RWPE2 (cell line): ENCODE measurements around the gene GNAT1.

ENCODE experiments used
- ATAC-seq: fragments of 200-7000 bp; cut with Tn5 transposase; 3 replicates; pipeline ENCODE4 v1.9.1; 2021; ENCODE audit warnings: low read depth
- DNase-seq: peaks from one replicate; pipeline ENCODE4 v3.0.0-alpha.2; 2020; ENCODE audit warnings: low spot score
- H3K27ac ChIP-seq: fragments of 450-650 bp; 2 replicates; pipeline ENCODE4 v1.5.1; 2017; ENCODE audit warnings: mild to moderate bottlenecking; ENCODE audit not compliant: poor library complexity, severe bottlenecking
- H3K27me3 ChIP-seq: fragments of 250-450 bp; sonication (Bioruptor Pico); 2 replicates; pipeline ENCODE4 v1.5.1; 2021; ENCODE audit warnings: mild to moderate bottlenecking, moderate library complexity; ENCODE audit not compliant: insufficient read depth, poor library complexity, severe bottlenecking
- H3K36me3 ChIP-seq: fragments of 250-450 bp; sonication (Bioruptor Pico); 2 replicates; pipeline ENCODE4 v1.5.1; 2020; ENCODE audit warnings: low read depth, mild to moderate bottlenecking, moderate library complexity
- H3K4me1 ChIP-seq: fragments of 250-450 bp; sonication (Bioruptor Pico); 2 replicates; pipeline ENCODE4 v1.5.1; 2021; ENCODE audit warnings: mild to moderate bottlenecking, moderate library complexity; ENCODE audit not compliant: insufficient read depth, poor library complexity, severe bottlenecking
- H3K4me3 ChIP-seq: fragments of 250-450 bp; sonication (Bioruptor Pico); 2 replicates; pipeline ENCODE4 v1.5.1; 2021; ENCODE audit warnings: mild to moderate bottlenecking, moderate library complexity; ENCODE audit not compliant: severe bottlenecking
- H3K9me3 ChIP-seq: fragments of 250-450 bp; sonication (Bioruptor Pico); 2 replicates; pipeline ENCODE4 v1.5.1; 2021; ENCODE audit warnings: mild to moderate bottlenecking, moderate library complexity; ENCODE audit not compliant: severe bottlenecking
- TF ChIP-seq, protein P1 (sequence below): fragments of 450-650 bp; IDR thresholded peaks from one replicate; pipeline ENCODE4 v1.5.1; 2017; ENCODE audit warnings: mild to moderate bottlenecking, moderate library complexity; ENCODE audit not compliant: poor library complexity, severe bottlenecking

The GNAT1 gene

DNA sequence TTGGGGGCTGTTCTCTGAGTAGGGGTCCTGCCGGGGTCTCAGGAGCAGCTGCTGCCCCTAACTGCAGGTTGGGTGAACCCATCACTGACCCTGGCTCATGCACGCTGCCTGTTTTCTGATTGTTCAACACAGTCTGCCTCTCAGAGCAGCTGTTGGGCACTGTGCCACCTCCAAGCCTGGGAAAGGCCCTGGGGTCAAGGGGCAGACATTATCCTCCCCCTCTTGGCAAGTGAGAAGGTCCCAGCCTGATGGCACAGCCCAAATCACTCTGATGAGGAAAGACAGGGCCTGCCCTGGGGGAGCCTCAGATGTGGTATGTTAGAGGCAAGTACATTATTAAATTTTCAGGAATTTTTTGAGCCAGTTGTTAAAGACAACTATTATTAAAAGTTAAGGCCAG lies 14.1 kb upstream of the GNAT1 start:
- TF ChIP-seq, protein P1, sequence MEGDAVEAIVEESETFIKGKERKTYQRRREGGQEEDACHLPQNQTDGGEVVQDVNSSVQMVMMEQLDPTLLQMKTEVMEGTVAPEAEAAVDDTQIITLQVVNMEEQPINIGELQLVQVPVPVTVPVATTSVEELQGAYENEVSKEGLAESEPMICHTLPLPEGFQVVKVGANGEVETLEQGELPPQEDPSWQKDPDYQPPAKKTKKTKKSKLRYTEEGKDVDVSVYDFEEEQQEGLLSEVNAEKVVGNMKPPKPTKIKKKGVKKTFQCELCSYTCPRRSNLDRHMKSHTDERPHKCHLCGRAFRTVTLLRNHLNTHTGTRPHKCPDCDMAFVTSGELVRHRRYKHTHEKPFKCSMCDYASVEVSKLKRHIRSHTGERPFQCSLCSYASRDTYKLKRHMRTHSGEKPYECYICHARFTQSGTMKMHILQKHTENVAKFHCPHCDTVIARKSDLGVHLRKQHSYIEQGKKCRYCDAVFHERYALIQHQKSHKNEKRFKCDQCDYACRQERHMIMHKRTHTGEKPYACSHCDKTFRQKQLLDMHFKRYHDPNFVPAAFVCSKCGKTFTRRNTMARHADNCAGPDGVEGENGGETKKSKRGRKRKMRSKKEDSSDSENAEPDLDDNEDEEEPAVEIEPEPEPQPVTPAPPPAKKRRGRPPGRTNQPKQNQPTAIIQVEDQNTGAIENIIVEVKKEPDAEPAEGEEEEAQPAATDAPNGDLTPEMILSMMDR: no peak
- H3K4me1 ChIP-seq: no peaks in the 10 kb centered on the region
- no peaks in the 10 kb centered on the region for H3K9me3 ChIP-seq
- H3K27me3 ChIP-seq: no peaks in the 10 kb centered on the region
- peaks cover 98% of the 10 kb centered on the region for H3K36me3 ChIP-seq
- DNase-seq: no peak
- ATAC-seq: no peak
- H3K27ac ChIP-seq: no peak overlapping the region
- H3K4me3 ChIP-seq: no peak overlapping the region

DNA sequence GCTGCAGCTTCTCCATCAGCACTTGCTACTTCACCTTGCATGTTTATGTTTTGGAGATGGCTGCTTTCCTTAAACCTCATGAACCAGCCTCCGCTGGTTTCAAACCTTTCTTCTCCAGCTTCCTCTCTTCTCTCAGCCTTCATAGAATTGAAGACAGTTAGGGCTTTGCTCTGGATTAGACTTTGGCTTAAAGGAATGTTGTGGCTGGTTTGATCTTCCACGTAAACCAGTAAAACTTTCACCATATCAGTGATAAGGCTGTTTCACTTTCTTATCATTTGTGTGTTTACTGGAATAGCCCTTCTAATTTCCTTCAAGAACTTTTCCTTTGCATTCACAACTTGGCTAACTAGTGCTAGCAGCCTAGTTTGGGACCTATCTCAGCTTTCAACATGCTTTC lies 11.7 kb upstream of the GNAT1 start:
- ATAC-seq: no peak
- TF ChIP-seq, protein P1: no peak
- Histone ChIP-seq H3K36me3 (peaks cover 98% of the 10 kb centered on the region), H3K9me3 (no peaks in the 10 kb centered on the region), H3K27me3 (no peaks in the 10 kb centered on the region), H3K27ac (no peak overlapping the region), H3K4me1 (no peaks in the 10 kb centered on the region), H3K4me3 (no peak overlapping the region)
- DNase-seq: no peak

DNA sequence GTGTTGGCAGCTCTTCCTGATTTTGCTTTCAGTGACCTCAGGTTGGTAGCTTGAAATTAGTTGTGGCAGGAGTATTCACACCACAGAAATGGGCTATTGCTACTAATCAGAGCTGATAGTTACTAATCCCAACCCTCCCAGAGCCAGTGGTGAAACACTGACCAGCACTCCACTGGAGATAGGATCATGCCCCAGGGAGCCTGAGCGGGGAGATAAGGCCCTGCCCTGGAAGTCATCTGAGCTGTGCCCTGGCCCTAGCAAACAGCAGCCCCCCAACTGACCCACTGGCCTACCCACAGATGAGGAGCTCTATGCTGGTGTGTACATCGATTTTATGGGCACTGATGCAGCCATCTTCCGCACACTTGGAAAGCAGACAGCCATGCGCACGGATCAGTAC lies 9.4 kb upstream of the GNAT1 start:
- H3K27me3 ChIP-seq: no peaks in the 10 kb centered on the region
- DNase-seq (no peak), ATAC-seq (no peak)
- H3K36me3 ChIP-seq: peaks cover 98% of the 10 kb centered on the region
- TF ChIP-seq, protein P1: no peak
- no peak overlapping the region for H3K27ac ChIP-seq
- H3K4me3 ChIP-seq: no peak overlapping the region
- no peaks in the 10 kb centered on the region for H3K4me1 ChIP-seq
- no peaks in the 10 kb centered on the region for H3K9me3 ChIP-seq

DNA sequence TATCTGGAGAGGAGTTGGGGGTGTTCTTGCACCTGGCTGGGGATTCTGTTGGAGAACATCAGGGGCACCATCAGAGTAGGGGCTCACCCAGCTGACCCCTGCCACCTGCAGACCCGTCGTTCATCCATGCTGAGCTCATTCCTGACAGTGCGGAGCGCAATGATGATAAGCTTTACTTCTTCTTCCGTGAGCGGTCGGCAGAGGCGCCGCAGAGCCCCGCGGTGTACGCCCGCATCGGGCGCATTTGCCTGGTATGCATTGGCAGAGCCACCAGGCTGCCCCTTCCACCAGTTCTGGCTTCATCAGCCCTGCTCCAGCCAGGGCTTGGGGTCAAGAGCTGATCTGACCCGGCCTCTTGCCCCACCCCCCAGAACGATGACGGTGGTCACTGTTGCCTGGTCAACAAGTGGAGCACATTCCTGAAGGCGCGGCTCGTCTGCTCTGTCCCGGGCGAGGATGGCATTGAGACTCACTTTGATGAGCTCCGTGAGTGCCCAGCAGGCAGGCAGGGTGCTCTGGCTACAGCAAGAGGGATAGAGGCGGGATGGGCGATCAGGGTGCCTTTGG lies 8.8 kb upstream of the GNAT1 start:
- no peaks in the 10 kb centered on the region for H3K4me1 ChIP-seq
- ATAC-seq: no peak
- no peak overlapping the region for H3K4me3 ChIP-seq
- no peak for DNase-seq
- no peaks in the 10 kb centered on the region for H3K27me3 ChIP-seq
- H3K9me3 ChIP-seq: no peaks in the 10 kb centered on the region
- H3K36me3 ChIP-seq: peaks cover 96% of the 10 kb centered on the region
- TF ChIP-seq, protein P1: no peak
- H3K27ac ChIP-seq: no peak overlapping the region

DNA sequence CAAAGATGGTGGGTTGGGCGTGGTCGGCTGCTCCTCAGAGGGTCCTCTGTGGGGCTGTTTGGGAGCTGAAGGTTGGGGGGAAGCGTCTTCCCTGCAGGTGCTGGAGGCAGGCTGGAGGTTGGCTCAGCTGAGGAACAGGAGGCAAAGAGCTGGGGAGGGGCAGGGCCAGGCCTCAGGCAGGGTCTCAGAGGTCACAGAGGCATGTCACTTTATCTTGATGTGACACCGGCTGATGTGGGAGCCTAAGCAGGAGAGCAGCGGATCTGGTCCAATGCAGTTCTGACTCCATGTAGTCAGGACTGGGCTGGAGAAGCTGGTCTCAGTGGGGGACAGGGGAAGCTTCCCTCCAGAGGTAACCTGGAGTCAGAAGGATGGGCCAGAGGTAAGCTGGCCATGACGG lies 7.7 kb upstream of the GNAT1 start:
- H3K9me3 ChIP-seq: no peaks in the 10 kb centered on the region
- no peaks in the 10 kb centered on the region for H3K27me3 ChIP-seq
- TF ChIP-seq, protein P1: no peak
- H3K4me1 ChIP-seq: no peaks in the 10 kb centered on the region
- DNase-seq (no peak), ATAC-seq (no peak)
- no peak overlapping the region for H3K4me3 ChIP-seq
- H3K27ac ChIP-seq: no peak overlapping the region
- peaks cover 93% of the 10 kb centered on the region for H3K36me3 ChIP-seq
